ENCODE results near the gene TSSK6.

DNA sequence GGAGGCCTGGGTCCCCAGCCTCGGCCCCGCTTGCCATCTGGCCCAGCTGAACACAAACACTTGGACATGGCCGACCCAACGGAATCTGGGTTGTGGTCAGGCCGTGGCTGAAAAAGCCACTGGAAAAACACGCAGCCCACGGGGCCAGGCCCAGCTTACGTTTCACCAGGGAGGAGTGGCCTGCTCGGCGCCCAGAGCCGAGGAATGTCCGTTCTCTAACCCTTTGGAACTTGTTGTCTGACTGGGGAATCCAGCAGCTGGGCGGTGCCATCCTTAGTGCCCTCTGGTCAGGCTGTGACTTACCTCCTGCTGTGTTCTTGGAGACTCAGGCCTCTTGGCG lies 36.5 kb upstream of the TSSK6 start:
- TF ChIP-seq EGR1 (IDR thresholded peaks at IDR 0.05) (no peak), REST (IDR thresholded peaks at IDR 0.05; ENCODE audit: low read depth) (no peak), MAX (IDR thresholded peaks at IDR 0.05) (no peak), RAD21 (IDR thresholded peaks at IDR 0.05; ENCODE audit: low read depth) (no peak), TCF12 (IDR thresholded peaks at IDR 0.05; ENCODE audit: low read depth) (no peak), CREB1 (IDR thresholded peaks at IDR 0.05; ENCODE audit: low read depth) (no peak), FOXM1 (IDR thresholded peaks at IDR 0.05; ENCODE audit: borderline replicate concordance, low read depth) (no peak), ZBTB7A (IDR thresholded peaks at IDR 0.05; ENCODE audit: low read depth) (no peak), YY1 (IDR thresholded peaks at IDR 0.05; ENCODE audit: low read depth) (no peak)
- TF ChIP-seq, protein P1, sequence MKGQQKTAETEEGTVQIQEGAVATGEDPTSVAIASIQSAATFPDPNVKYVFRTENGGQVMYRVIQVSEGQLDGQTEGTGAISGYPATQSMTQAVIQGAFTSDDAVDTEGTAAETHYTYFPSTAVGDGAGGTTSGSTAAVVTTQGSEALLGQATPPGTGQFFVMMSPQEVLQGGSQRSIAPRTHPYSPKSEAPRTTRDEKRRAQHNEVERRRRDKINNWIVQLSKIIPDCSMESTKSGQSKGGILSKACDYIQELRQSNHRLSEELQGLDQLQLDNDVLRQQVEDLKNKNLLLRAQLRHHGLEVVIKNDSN (IDR thresholded peaks at IDR 0.05): no peak

Data from Ishikawa (cell line).